GM12892 (cell line): ENCODE data around the gene DTD2.

Experiments used
- POLR2A ChIP-seq: IDR thresholded peaks from 2 replicates; pipeline ENCODE4 v1.6.1; 2011; ENCODE audit warnings: low read depth, low read length, control low read depth
- POLR2AphosphoS5 ChIP-seq: IDR thresholded peaks from 2 replicates; pipeline ENCODE4 v1.6.1; 2011; ENCODE audit warnings: low read depth, low read length, control low read depth
- TAF1 ChIP-seq: IDR thresholded peaks from 2 replicates; pipeline ENCODE4 v1.6.1; 2011; ENCODE audit warnings: low read depth, mild to moderate bottlenecking, control low read depth, low read length, borderline replicate concordance

- TF ChIP-seq POLR2A (peak; percentile 99), POLR2AphosphoS5 (peak; percentile 95), TAF1 (peak; percentile 83)
These were observed 36.8 kb downstream of the DTD2 start, which contains the start of gene HEATR5A for GRCh38 chr14:31420319-31421111.
